Prostate gland (tissue), 2 donors: Measurements from ENCODE around the gene TBCA.

Experiments used
- POLR2A ChIP-seq: fragments of 450-650 bp; IDR thresholded peaks from one replicate; pipeline ENCODE4 v1.6.1; 2016; ENCODE audit warnings: antibody characterized with exemption, mild to moderate bottlenecking
- TF ChIP-seq, protein P1 (sequence below), 4 experiments: fragments of 200-600 bp in 2 of 4; fragments of 450-650 bp in 2 of 4; sonication (generic) in 2 of 4; IDR thresholded peaks; 1 replicate in 3 of 4; 2 replicates in 1 of 4; pipeline ENCODE4 v1.5.1; 2016 to 2019; ENCODE audit warnings: antibody characterized with exemption in 4 of 4, mild to moderate bottlenecking in 2 of 4, moderate library complexity in 2 of 4

- TF ChIP-seq, protein P1, sequence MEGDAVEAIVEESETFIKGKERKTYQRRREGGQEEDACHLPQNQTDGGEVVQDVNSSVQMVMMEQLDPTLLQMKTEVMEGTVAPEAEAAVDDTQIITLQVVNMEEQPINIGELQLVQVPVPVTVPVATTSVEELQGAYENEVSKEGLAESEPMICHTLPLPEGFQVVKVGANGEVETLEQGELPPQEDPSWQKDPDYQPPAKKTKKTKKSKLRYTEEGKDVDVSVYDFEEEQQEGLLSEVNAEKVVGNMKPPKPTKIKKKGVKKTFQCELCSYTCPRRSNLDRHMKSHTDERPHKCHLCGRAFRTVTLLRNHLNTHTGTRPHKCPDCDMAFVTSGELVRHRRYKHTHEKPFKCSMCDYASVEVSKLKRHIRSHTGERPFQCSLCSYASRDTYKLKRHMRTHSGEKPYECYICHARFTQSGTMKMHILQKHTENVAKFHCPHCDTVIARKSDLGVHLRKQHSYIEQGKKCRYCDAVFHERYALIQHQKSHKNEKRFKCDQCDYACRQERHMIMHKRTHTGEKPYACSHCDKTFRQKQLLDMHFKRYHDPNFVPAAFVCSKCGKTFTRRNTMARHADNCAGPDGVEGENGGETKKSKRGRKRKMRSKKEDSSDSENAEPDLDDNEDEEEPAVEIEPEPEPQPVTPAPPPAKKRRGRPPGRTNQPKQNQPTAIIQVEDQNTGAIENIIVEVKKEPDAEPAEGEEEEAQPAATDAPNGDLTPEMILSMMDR (IDR thresholded peaks at IDR 0.05) = no peak
- no peak for TF ChIP-seq POLR2A
Observed at GRCh38 chr5:77741608-77742007, 34.5 kb downstream of the TBCA start.
